ENCODE measurements around the gene NIPAL1.
"Not testable (repeated sequence)": the region's sequence is repeated elsewhere in the genome, so short reads cannot be mapped to it uniquely, and the experiment has no call there.

Gene NIPAL1

GRCh38 chr4:48016141-48017107 lies at the start of gene NIPAL1, which contains the start of gene CNGA1:
Gene NIPAL1 (plus strand): TSS chr4:48016772. CDS start chr4:48016840, 68 bp downstream.
Gene CNGA1 (minus strand): TSS chr4:48016681. CDS start chr4:47952689, 63,992 bp downstream.
- in situ Hi-C loops (cut with HindIII; ENCODE audit: low sequenced_read_pairs) = no loop called here

- in situ Hi-C loops (cut with HindIII; ENCODE audit: low sequenced_read_pairs) = no loop called here
Measured at GRCh38 chr4:47968847-47969246, 47.7 kb upstream of the NIPAL1 start.

DNA sequence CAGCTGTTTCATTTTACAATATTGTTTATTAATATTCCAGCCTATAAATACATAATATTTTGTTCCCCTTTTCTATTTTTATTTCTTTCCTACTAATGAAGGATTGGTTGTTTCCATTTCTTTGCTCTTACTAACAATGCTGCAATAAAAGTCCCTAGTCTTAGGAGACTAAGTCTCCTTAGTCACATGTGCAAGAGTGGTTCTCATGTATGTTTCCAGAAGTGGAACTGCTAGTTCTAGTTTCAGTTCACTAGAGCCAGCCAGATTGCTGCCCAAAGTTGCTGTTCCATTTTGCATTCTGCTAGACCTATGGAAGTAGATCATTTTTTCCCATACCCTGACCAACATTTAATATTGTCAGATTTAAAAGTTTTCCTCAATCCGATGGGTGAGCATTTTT lies 44.4 kb upstream of the NIPAL1 start:
- in situ Hi-C loops (cut with HindIII; ENCODE audit: low sequenced_read_pairs) = no loop called here

DNA sequence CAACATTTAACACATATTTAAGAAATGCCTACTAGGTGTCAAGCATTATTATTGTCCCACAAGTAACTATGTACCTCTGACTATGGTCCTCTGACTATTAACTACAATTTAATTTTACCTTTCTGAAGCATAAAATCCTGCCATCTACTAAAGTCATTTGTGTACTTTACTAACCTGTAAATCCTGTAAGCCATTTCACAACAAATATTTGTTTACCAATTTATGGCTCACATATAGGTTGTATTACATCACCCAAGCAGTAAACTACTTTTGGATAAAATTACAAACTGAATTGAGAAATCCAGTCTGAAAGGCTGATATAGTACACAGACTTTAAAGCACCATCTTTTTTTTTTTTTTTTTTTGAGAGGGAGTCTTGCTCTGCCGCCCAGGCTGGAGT lies 43.9 kb upstream of the NIPAL1 start:
- in situ Hi-C loops (cut with HindIII; ENCODE audit: low sequenced_read_pairs) = no loop called here

GRCh38 chr4:47974566-47974965 lies 42.0 kb upstream of the NIPAL1 start:
- in situ Hi-C loops (cut with HindIII; ENCODE audit: low sequenced_read_pairs) = no loop called here

- in situ Hi-C loops (cut with HindIII; ENCODE audit: low sequenced_read_pairs) = no loop called here
Measured at GRCh38 chr4:47990145-47990544, 26.4 kb upstream of the NIPAL1 start.

GRCh38 chr4:47992475-47992874 lies 24.1 kb upstream of the NIPAL1 start:
- in situ Hi-C loops (cut with HindIII; ENCODE audit: low sequenced_read_pairs) = not testable (repeated sequence)

DNA sequence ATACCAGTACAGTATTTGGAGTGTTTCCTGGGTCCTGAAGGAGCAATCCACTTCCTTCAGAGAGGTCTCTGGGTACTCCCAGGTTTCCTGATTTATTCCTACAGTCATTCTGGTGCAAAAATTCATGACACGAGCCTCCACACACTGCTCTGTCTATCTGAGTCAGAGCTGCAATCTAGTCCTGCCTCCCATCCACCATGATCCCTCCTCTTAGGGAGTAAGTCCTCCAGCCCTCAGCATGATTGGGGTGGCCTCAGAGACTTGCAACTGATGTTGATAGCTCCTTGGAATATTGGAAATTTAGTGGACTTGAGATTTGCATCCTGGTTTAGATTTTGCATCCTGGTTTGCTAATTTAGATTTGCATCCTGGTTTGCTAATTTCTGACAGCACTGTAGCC lies 20.6 kb upstream of the NIPAL1 start:
- in situ Hi-C loops (cut with HindIII; ENCODE audit: low sequenced_read_pairs) = no loop called here

GRCh38 chr4:48002267-48002666 lies 14.3 kb upstream of the NIPAL1 start:
- in situ Hi-C loops (cut with HindIII; ENCODE audit: low sequenced_read_pairs) = no loop called here

GRCh38 chr4:48003568-48003967 lies 13.0 kb upstream of the NIPAL1 start:
- in situ Hi-C loops (cut with HindIII; ENCODE audit: low sequenced_read_pairs) = not testable (repeated sequence)

DNA sequence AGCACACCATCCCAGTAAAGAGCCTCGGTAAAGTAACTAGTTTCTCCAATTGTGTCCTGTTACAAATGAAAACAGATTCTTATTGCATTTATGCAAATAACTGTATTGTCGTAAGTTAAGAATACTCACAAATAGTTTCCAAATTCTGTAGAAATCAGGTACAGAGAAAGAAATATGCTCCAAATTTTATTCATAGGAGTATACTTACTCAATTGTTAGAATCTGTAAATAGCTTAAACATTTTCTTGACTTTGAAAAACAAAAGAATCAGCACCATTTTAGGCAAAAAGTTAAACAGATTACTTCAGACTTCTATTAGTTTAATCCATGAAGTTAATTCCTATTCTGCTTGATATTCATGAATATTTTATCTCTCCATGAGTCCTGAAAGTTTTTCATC lies 10.8 kb upstream of the NIPAL1 start:
- in situ Hi-C loops (cut with HindIII; ENCODE audit: low sequenced_read_pairs) = no loop called here

DNA sequence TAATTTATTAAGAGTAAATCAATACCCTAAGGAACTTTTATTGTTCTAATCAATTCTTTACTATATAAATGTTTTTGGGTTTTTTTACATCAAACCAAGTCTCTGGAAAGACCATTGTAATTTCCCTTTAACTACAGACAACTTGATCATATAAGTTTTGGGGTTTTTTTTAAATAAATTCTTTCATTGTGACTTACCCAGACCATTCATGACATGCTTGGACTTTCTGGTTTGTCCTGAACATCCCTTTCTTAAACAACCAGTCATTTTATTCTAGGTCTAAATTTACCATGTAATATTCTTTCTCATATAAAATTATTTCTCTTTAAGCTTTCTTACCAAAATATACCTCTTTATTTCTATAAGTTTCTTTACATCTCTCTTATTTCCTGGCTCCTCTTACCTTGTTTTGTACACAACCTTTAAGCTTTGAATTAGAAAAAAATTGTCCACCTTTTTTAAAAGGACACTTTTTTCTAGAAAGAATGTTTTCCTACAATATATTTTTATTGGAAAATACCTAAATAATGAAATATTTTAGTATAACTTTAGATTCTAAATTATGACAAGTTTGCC lies 8.5 kb upstream of the NIPAL1 start:
- in situ Hi-C loops (cut with HindIII; ENCODE audit: low sequenced_read_pairs) = no loop called here

- in situ Hi-C loops (cut with HindIII; ENCODE audit: low sequenced_read_pairs) = not testable (repeated sequence)
Measured at GRCh38 chr4:48010906-48011305, 5.7 kb upstream of the NIPAL1 start.

- in situ Hi-C loops (cut with HindIII; ENCODE audit: low sequenced_read_pairs) = no loop called here
Measured at GRCh38 chr4:48011722-48012121, 4.8 kb upstream of the NIPAL1 start.

GRCh38 chr4:48012824-48013223 lies 3.7 kb upstream of the NIPAL1 start:
- in situ Hi-C loops (cut with HindIII; ENCODE audit: low sequenced_read_pairs) = no loop called here

GRCh38 chr4:48015216-48015615 lies 1.4 kb upstream of the NIPAL1 start:
- in situ Hi-C loops (cut with HindIII; ENCODE audit: low sequenced_read_pairs) = no loop called here

- in situ Hi-C loops (cut with HindIII; ENCODE audit: low sequenced_read_pairs) = no loop called here
Measured at GRCh38 chr4:48015678-48016077, 894 bp upstream of the NIPAL1 start.

DNA sequence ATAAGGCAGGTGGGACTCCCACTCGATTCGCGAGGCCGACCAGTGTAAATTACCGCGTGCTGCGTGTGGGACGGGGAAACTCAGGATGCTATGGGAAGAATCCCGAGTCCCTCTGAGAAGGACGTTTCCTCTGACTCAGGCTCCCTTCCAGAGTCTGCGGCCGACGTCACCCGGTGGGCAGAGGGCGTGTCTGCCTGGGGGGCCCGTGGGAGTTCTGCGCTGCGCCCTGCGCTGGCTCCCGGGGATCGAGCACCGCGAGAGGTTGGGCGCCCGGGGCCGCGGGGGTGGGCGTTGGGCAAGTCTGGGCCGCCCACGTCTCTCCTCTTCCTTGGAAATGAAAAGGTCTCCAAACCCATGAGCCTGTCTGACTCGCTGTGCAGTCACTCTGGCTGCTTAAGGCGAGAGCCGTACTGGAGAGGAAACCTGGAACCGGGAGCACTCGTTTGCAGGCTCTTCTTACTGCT lies 568 bp downstream of the NIPAL1 start:
- in situ Hi-C loops (cut with HindIII; ENCODE audit: low sequenced_read_pairs) = no loop called here

DNA sequence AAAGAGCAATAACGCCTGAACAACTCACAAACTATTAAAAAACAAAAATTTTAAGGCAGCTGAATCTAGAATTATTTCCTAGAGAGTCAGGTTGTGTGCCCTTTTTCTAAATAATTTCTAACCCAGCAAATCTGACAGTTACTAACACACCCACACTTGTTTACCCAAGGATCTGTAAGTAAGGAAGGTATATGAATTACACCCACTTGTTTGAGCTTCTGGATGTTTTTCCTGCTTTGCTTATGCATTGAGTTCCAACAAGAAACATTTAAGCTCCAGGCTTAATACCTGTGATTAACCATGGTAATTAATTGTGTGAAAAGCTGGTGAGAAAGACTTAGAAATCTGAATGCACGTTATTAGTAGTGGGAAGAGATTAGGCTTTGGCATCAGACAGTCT lies 1.5 kb downstream of the NIPAL1 start:
- in situ Hi-C loops (cut with HindIII; ENCODE audit: low sequenced_read_pairs) = no loop called here

GRCh38 chr4:48021100-48021499 lies 4.5 kb downstream of the NIPAL1 start:
- in situ Hi-C loops (cut with HindIII; ENCODE audit: low sequenced_read_pairs) = no loop called here

GRCh38 chr4:48022192-48022799 lies 5.7 kb downstream of the NIPAL1 start:
- in situ Hi-C loops (cut with HindIII; ENCODE audit: low sequenced_read_pairs) = no loop called here

GRCh38 chr4:48024522-48024921 lies 8.0 kb downstream of the NIPAL1 start:
- in situ Hi-C loops (cut with HindIII; ENCODE audit: low sequenced_read_pairs) = no loop called here

All from endothelial cell of hepatic sinusoid (primary cell).